OCI-LY3 (cell line): Measurements from ENCODE around the gene AK1.
A peak's percentile ranks its signal among the peaks of the same experiment; 100 is the strongest.

Source experiments
- H2AFZ ChIP-seq: fragments of 200-600, 300-600 bp; shearing (Covaris generic); 2 replicates; pipeline ENCODE4 v1.6.0; 2014; ENCODE audit warnings: antibody characterized with exemption, low read depth, low read length
- H3K27ac ChIP-seq: fragments of 200-600, 300-600 bp; sonication (generic); 2 replicates; pipeline ENCODE4 v1.5.1; 2014; ENCODE audit warnings: mild to moderate bottlenecking, low read length, moderate library complexity, mixed read lengths
- H3K27me3 ChIP-seq: fragments of 200-600, 300-600 bp; sonication (generic); 2 replicates; pipeline ENCODE4 v1.6.1; 2014; ENCODE audit warnings: low read depth, low read length, mixed read lengths
- H3K36me3 ChIP-seq: fragments of 200-600, 300-600 bp; sonication (generic); replicated peaks from 2 replicates; pipeline ENCODE3; 2014; ENCODE audit warnings: low read depth, low read length, mixed read lengths
- H3K4me1 ChIP-seq: fragments of 300-600, 200-600 bp; sonication (generic); 2 replicates; pipeline ENCODE4 v1.6.1; 2014; ENCODE audit warnings: low read length, mixed read lengths
- H3K4me2 ChIP-seq: fragments of 200-600, 300-600 bp; sonication (generic); 2 replicates; pipeline ENCODE4 v1.6.1; 2014; ENCODE audit warnings: low read length, mixed read lengths
- H3K4me3 ChIP-seq: fragments of 300-600, 200-600 bp; sonication (generic); 2 replicates; pipeline ENCODE4 v1.5.1; 2014; ENCODE audit warnings: antibody characterized with exemption, mild to moderate bottlenecking, low read length, moderate library complexity
- H3K79me2 ChIP-seq: fragments of 300-600, 200-600 bp; shearing (Covaris generic); 2 replicates; pipeline ENCODE4 v1.6.1; 2014; ENCODE audit warnings: mild to moderate bottlenecking, low read length, mixed read lengths
- H3K9ac ChIP-seq: fragments of 300-600, 200-600 bp; shearing (Covaris generic); 2 replicates; pipeline ENCODE4 v1.6.0; 2014; ENCODE audit warnings: mild to moderate bottlenecking, low read length, moderate library complexity
- H3K9me3 ChIP-seq: fragments of 200-600, 300-600 bp; shearing (Covaris generic); 2 replicates; pipeline ENCODE4 v1.6.1; 2014; ENCODE audit warnings: low read length, mixed read lengths; ENCODE audit not compliant: insufficient read depth
- H4K20me1 ChIP-seq: fragments of 200-600, 300-600 bp; sonication (generic); 2 replicates; pipeline ENCODE4 v1.6.1; 2016; ENCODE audit warnings: low read length, mixed read lengths; ENCODE audit not compliant: insufficient read depth
- EZH2phosphoT487 ChIP-seq: fragments of 200-600 bp; shearing (Covaris generic); IDR thresholded peaks from 2 replicates; pipeline ENCODE4 v1.6.1; 2018; ENCODE audit warnings: antibody characterized with exemption, mixed run types, low read depth
- TF ChIP-seq, protein P1 (sequence below): fragments of 200-600, 300-600 bp; sonication (generic); IDR thresholded peaks from 2 replicates; pipeline ENCODE4 v1.5.1; 2014; ENCODE audit warnings: antibody characterized with exemption, low read length, low read depth

The AK1 gene, protein sequence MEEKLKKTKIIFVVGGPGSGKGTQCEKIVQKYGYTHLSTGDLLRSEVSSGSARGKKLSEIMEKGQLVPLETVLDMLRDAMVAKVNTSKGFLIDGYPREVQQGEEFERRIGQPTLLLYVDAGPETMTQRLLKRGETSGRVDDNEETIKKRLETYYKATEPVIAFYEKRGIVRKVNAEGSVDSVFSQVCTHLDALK

DNA sequence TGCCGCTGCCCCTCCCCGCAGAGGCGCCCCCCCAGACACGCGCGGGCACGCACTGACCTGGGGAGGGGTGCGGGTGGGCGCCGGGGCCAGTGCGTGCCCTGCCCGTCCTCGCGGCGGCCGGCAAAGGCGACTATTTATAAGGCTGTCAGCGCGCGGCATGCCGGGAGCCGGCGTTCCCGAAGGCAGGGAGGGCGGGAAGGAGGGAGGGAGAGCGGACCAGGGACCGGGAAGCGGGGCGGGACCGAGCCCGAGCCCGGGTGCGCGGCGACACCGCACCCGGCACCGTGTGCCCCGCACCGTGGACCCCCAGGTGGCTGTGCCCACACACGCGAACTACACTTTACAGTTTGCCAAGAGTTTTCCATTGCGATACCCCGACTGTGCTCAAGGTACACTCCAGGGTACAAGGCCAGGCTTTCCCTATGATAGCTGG lies at the start of gene AK1:
Gene AK1 (minus strand): TSS at position 110 of the 433 bp plus-strand sequence. CDS start 3,058 bp downstream, outside the sequence.
- no peak within 1 kb of the TSS for H3K27ac ChIP-seq
- H3K4me1 ChIP-seq = peaks cover 15% of the 10 kb centered on the region
- TF ChIP-seq, protein P1, sequence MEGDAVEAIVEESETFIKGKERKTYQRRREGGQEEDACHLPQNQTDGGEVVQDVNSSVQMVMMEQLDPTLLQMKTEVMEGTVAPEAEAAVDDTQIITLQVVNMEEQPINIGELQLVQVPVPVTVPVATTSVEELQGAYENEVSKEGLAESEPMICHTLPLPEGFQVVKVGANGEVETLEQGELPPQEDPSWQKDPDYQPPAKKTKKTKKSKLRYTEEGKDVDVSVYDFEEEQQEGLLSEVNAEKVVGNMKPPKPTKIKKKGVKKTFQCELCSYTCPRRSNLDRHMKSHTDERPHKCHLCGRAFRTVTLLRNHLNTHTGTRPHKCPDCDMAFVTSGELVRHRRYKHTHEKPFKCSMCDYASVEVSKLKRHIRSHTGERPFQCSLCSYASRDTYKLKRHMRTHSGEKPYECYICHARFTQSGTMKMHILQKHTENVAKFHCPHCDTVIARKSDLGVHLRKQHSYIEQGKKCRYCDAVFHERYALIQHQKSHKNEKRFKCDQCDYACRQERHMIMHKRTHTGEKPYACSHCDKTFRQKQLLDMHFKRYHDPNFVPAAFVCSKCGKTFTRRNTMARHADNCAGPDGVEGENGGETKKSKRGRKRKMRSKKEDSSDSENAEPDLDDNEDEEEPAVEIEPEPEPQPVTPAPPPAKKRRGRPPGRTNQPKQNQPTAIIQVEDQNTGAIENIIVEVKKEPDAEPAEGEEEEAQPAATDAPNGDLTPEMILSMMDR = no peak
- TF ChIP-seq EZH2phosphoT487 = no peak
- H3K9ac ChIP-seq = no peak within 1 kb of the TSS
- no peaks in the 10 kb centered on the region for H3K9me3 ChIP-seq
- H3K36me3 ChIP-seq = no peaks in the 10 kb centered on the region
- H2AFZ ChIP-seq = no peak within 1 kb of the TSS
- H4K20me1 ChIP-seq = no peaks in the 10 kb centered on the region
- H3K4me2 ChIP-seq = no peak within 1 kb of the TSS
- no peaks in the 10 kb centered on the region for H3K79me2 ChIP-seq
- H3K27me3 ChIP-seq = no peaks in the 10 kb centered on the region
- H3K4me3 ChIP-seq = no peak within 1 kb of the TSS

DNA sequence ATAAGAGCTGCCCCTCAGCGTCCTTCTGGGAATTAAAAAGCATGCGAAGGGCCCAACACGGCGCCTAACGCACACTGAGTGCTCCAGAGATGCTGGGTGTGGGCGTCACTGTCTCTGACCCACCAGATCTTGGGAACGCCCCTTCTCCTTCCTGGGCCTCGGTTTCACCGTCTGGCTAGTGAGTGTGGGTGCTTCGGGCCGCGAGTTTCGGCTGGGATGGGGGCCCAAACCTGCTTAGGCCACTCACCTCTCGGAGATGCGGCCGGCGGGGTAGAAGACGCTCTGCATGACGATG lies 49.4 kb upstream of the AK1 start:
- Histone ChIP-seq H3K79me2 (no peaks in the 10 kb centered on the region), H3K27me3 (peaks cover 44% of the 10 kb centered on the region), H3K4me3 (peak overlapping the region; percentile 77), H3K9ac (peak overlapping the region; percentile 40), H4K20me1 (0 out of 2 replicates have a peak, but pooled peaks cover 4% of the 10 kb centered on the region), H3K9me3 (no peaks in the 10 kb centered on the region), H2AFZ (no peak overlapping the region), H3K27ac (no peak overlapping the region), H3K4me1 (peaks cover 24% of the 10 kb centered on the region), H3K36me3 (no peaks in the 10 kb centered on the region), H3K4me2 (peak overlapping the region; percentile 82)
- TF ChIP-seq EZH2phosphoT487 = no peak
- TF ChIP-seq, protein P1 = no peak

DNA sequence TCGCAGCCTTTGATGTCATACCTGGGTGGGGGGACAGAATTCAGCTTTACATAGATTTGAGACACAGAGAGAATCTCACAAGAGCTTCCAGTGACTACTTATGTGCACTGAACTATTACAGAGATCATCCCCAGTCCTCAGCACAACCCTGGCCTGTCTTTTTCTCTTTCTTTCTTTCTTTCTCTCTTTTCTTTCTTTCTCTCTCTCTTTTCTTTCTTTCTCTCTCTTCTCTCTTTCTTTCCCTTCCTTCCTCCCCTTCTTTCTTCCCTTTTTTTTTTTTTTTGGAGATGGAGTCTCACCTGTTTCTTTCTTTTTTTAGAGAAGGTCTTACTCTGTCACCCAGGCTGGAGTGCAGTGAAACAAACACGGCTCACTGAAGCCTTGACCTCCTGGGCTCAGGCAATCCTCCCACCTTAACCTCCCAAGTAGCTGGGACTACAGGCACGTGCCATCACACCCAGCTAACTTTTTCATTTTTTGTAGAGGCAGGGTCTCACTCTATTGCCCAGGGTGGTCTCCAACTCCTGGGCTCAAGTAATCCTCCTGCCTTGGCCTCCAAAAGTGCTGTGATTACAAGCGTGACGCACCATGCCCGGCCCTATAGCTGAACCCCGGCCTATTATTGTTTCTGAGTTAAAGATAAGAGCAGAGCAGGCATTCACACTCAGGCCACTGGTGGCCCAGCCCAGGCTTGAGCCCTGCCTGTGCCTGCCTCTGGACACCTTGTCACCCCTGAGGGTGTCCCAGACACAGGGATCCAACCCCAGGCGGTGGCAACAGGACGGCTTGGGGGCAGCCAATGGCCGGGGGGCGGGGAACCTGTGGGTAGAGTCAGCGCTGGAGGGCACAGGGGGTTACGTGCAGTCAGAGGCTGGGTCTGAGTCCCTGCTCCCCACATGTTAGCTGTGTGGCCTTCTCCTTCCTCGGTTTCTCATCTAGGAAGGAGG lies 48.8 kb upstream of the AK1 start:
- no peaks in the 10 kb centered on the region for H3K79me2 ChIP-seq
- no peaks in the 10 kb centered on the region for H4K20me1 ChIP-seq
- H2AFZ ChIP-seq = no peak overlapping the region; the same call in 1 of the 2 replicates
- peak overlapping the region; percentile 82 for H3K4me2 ChIP-seq
- H3K36me3 ChIP-seq = no peaks in the 10 kb centered on the region
- no peak overlapping the region for H3K27ac ChIP-seq
- H3K27me3 ChIP-seq = peaks cover 45% of the 10 kb centered on the region
- peaks cover 22% of the 10 kb centered on the region for H3K4me1 ChIP-seq
- peak overlapping the region; percentile 77 for H3K4me3 ChIP-seq
- TF ChIP-seq, protein P1 = no peak
- no peak for TF ChIP-seq EZH2phosphoT487
- H3K9ac ChIP-seq = no peak overlapping the region
- H3K9me3 ChIP-seq = no peaks in the 10 kb centered on the region

DNA sequence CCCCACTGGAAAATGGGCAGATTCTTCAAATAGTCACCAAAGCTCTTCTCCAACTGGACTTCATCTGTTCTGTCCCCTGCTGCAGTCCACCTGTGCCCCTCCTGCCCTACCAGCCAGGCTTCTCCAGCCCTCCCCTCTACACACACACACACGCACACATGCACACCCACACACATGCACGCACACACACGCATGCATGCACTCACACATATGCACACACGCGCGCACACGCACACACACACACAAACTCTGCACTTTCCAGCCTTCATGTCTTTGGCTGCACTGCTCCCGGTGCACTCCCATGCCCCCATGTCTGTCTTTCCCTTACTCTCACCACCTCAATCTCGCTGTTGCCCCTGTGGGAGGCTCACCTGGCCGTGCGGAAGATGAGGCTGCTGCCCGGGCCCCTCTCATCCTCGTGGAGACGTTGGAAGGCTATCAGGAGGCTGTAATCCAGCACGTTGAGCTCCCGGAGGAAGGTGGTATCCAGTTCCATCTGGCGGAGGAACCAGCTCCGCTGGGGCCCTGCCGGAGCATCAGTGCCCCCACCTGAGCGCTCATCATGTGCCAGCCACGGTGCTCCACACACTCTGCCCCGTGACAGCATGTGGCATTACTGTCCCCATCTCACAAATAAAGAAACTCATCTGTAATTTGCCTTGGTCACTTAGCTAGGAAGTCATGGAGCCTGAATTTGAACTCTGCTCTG lies 47.4 kb upstream of the AK1 start:
- no peak overlapping the region for H2AFZ ChIP-seq
- H3K4me1 ChIP-seq = peaks cover 21% of the 10 kb centered on the region
- H4K20me1 ChIP-seq = no peaks in the 10 kb centered on the region
- TF ChIP-seq, protein P1 = no peak
- no peak for TF ChIP-seq EZH2phosphoT487
- H3K4me2 ChIP-seq = no peak overlapping the region
- H3K27me3 ChIP-seq = peaks cover 41% of the 10 kb centered on the region
- no peaks in the 10 kb centered on the region for H3K9me3 ChIP-seq
- no peak overlapping the region for H3K4me3 ChIP-seq
- no peaks in the 10 kb centered on the region for H3K79me2 ChIP-seq
- no peaks in the 10 kb centered on the region for H3K36me3 ChIP-seq
- no peak overlapping the region for H3K27ac ChIP-seq
- no peak overlapping the region for H3K9ac ChIP-seq
